GM19099 (cell line): ENCODE measurements around the gene CD6.

Source experiments
- POLR2A ChIP-seq: IDR thresholded peaks from 3 replicates; pipeline ENCODE4 v1.6.1; 2011; ENCODE audit warnings: low read depth; ENCODE audit not compliant: insufficient read length; ENCODE audit errors: extremely low read depth

The CD6 gene

GRCh38 chr11:61019832-61020405 is 48.4 kb downstream of the CD6 start:
- TF ChIP-seq POLR2A = no peak

GRCh38 chr11:61020551-61021235 is 49.2 kb downstream of the CD6 start:
- TF ChIP-seq POLR2A = no peak

- no peak for TF ChIP-seq POLR2A
Observed at GRCh38 chr11:61021661-61022212, 50.3 kb downstream of the CD6 start.

- TF ChIP-seq POLR2A = no peak
Observed at GRCh38 chr11:61022311-61023085, 51.0 kb downstream of the CD6 start.

- TF ChIP-seq POLR2A = no peak
Observed at GRCh38 chr11:61023086-61023965, 51.8 kb downstream of the CD6 start.

- TF ChIP-seq POLR2A = no peak
Observed at GRCh38 chr11:61023966-61024295, 52.5 kb downstream of the CD6 start.

- no peak for TF ChIP-seq POLR2A
Observed at GRCh38 chr11:61024938-61025820, 53.7 kb downstream of the CD6 start.

- no peak for TF ChIP-seq POLR2A
Observed at GRCh38 chr11:61025821-61026120, 54.3 kb downstream of the CD6 start.

GRCh38 chr11:61026121-61027031 is 54.9 kb downstream of the CD6 start:
- TF ChIP-seq POLR2A = no peak

- TF ChIP-seq POLR2A = no peak
Observed at GRCh38 chr11:61027141-61027840, 55.8 kb downstream of the CD6 start.

- no peak for TF ChIP-seq POLR2A
Observed at GRCh38 chr11:61028135-61028729, 56.8 kb downstream of the CD6 start.

GRCh38 chr11:61032824-61033223 is 61.3 kb downstream of the CD6 start:
- no peak for TF ChIP-seq POLR2A

- TF ChIP-seq POLR2A = no peak
Observed at GRCh38 chr11:61033417-61033816, 61.9 kb downstream of the CD6 start.

GRCh38 chr11:61034111-61034510 is 62.6 kb downstream of the CD6 start:
- no peak for TF ChIP-seq POLR2A
